ENCODE results near the gene ADCY5.

ADCY5 gene

GRCh38 chr3:123315271-123315595 lies 133.7 kb downstream of the ADCY5 start:
- H3K27ac ChIP-seq = no peak overlapping the region
- TF ChIP-seq ZFX (IDR thresholded peaks at IDR 0.05) (no peak), CTCF (conservative IDR thresholded peaks at IDR 0.05) (no peak)

GRCh38 chr3:123314359-123315270 lies 134.3 kb downstream of the ADCY5 start:
- TF ChIP-seq ZFX (IDR thresholded peaks at IDR 0.05) (no peak), CTCF (conservative IDR thresholded peaks at IDR 0.05) (no peak)
- H3K27ac ChIP-seq = no peak overlapping the region

- TF ChIP-seq CTCF (conservative IDR thresholded peaks at IDR 0.05) (no peak), ZFX (IDR thresholded peaks at IDR 0.05) (no peak)
- no peak overlapping the region for H3K27ac ChIP-seq
Measured at GRCh38 chr3:123313889-123314288, 135.0 kb downstream of the ADCY5 start.

GRCh38 chr3:123312331-123313265 lies 136.3 kb downstream of the ADCY5 start:
- TF ChIP-seq ZFX (IDR thresholded peaks at IDR 0.05) = no peak
- TF ChIP-seq CTCF (conservative IDR thresholded peaks at IDR 0.05) = no peak
- H3K27ac ChIP-seq = no peak overlapping the region

GRCh38 chr3:123311201-123311600 lies 137.7 kb downstream of the ADCY5 start:
- H3K27ac ChIP-seq = no peak overlapping the region
- TF ChIP-seq CTCF (conservative IDR thresholded peaks at IDR 0.05) = no peak
- no peak for TF ChIP-seq ZFX (IDR thresholded peaks at IDR 0.05)

GRCh38 chr3:123310741-123311140 lies 138.1 kb downstream of the ADCY5 start:
- TF ChIP-seq ZFX (IDR thresholded peaks at IDR 0.05) (no peak), CTCF (conservative IDR thresholded peaks at IDR 0.05) (no peak)
- no peak overlapping the region for H3K27ac ChIP-seq

GRCh38 chr3:123310186-123310585 lies 138.7 kb downstream of the ADCY5 start:
- no peak for TF ChIP-seq CTCF (conservative IDR thresholded peaks at IDR 0.05)
- no peak for TF ChIP-seq ZFX (IDR thresholded peaks at IDR 0.05)
- H3K27ac ChIP-seq = no peak overlapping the region
